Measurements from ENCODE around the gene SORBS2.

GRCh38 chr4:185712350-185713024 lies 99.5 kb downstream of the SORBS2 start:
- TF ChIP-seq POLR2A (IDR thresholded peaks at IDR 0.05; ENCODE audit: low read length), result no peak
- no peak for TF ChIP-seq CEBPB (IDR thresholded peaks at IDR 0.05)
- TF ChIP-seq EP300 (IDR thresholded peaks at IDR 0.05), result no peak
- TF ChIP-seq HMGXB4 (CRISPR knock-in tag; IDR thresholded peaks at IDR 0.05; ENCODE audit: borderline replicate concordance), result no peak
- no peak for TF ChIP-seq CTCF (IDR thresholded peaks at IDR 0.05)
- no peak for TF ChIP-seq RAD21 (conservative IDR thresholded peaks at IDR 0.05 in 1 of 2, IDR thresholded peaks at IDR 0.05 in 1 of 2)
- TF ChIP-seq KDM5A (IDR thresholded peaks at IDR 0.05), result no peak
- no peak for TF ChIP-seq RNF2 (IDR thresholded peaks at IDR 0.05; ENCODE audit: borderline replicate concordance, low read depth)
- TF ChIP-seq RFX5 (IDR thresholded peaks at IDR 0.05), result no peak
